SH-SY5Y (cell line): Measurements from ENCODE around the gene HHIP.

Experiments
- GATA2 ChIP-seq: IDR thresholded peaks from 2 replicates; pipeline ENCODE4 v1.6.1; 2011; ENCODE audit warnings: mild to moderate bottlenecking, low read depth, low read length
- GATA3 ChIP-seq: IDR thresholded peaks from 2 replicates; pipeline ENCODE4 v1.6.1; 2011; ENCODE audit warnings: low read depth, mild to moderate bottlenecking, low read length, moderate library complexity

Gene HHIP

GRCh38 chr4:144734522-144734921 lies 88.6 kb downstream of the HHIP start:
- TF ChIP-seq GATA2 (no peak), GATA3 (no peak)

- TF ChIP-seq GATA3 (no peak), GATA2 (no peak)
Observed at GRCh38 chr4:144738649-144739048, 92.7 kb downstream of the HHIP start.

- TF ChIP-seq GATA3 (no peak), GATA2 (no peak)
Observed at GRCh38 chr4:144739511-144740033, 93.6 kb downstream of the HHIP start.

DNA sequence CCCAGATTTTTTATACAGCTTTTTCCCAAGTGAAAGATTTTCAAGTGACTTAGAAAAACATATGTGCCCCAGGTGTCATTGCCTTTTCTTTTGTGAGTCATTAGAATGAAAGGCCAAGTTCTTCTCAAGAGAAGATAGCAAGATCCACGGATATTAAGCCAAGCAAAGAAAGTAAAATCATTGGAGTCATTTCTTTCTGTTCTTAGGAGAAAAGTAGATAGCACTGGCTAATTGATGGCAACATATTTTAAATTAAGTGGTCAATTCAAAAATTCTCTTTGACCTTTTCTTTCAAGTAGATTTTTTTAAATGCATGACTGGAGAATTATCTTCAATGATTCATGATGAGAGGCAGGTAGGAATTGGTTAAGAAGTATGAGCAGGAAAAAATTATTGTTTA lies 94.4 kb downstream of the HHIP start:
- TF ChIP-seq GATA3 (no peak), GATA2 (no peak)

GRCh38 chr4:144748814-144749555 lies 103.0 kb downstream of the HHIP start:
- no peak for TF ChIP-seq GATA3
- TF ChIP-seq GATA2, result no peak

DNA sequence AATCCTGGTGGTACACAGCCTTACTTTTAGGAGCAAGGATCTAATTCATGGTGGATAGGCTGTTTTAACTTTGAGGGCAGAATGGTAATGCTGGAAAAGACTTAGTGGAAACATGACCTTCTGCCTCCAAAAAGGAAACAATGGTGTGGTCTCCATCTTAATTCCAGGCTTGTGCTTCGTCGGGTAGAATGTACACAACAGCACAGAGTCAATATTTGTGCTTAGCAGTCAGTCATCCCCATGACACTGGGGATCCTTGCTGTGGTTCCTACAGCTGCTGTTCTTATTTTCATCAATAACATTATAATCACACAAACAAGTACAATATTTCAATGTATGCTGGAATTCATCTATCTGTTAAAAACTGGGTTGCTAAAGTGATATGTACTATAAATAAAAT lies 104.4 kb downstream of the HHIP start:
- TF ChIP-seq GATA2 (no peak), GATA3 (no peak)

GRCh38 chr4:144754562-144755410 lies 108.8 kb downstream of the HHIP start:
- TF ChIP-seq GATA3 (no peak), GATA2 (no peak)

DNA sequence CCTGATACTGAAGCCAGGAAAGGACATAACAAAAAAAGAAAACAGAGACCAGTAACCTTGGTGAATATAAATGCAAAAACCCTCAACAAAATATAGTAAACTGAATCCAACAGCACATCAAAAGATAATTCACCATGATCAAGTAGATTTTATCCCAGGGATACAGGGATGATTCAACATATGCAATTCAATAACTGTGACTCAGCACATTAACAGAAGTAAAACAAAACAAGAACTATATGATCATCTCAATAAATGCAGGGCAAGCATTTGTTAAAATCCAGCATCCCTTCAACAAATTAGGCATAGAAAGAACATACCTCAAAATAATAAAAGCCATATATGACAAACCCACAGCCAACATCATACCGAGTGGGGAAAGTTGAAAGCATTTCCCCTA lies 112.0 kb downstream of the HHIP start:
- TF ChIP-seq GATA2 (no peak), GATA3 (no peak)

- no peak for TF ChIP-seq GATA2
- TF ChIP-seq GATA3, result no peak
Observed at GRCh38 chr4:144778364-144778763, 132.4 kb downstream of the HHIP start.

DNA sequence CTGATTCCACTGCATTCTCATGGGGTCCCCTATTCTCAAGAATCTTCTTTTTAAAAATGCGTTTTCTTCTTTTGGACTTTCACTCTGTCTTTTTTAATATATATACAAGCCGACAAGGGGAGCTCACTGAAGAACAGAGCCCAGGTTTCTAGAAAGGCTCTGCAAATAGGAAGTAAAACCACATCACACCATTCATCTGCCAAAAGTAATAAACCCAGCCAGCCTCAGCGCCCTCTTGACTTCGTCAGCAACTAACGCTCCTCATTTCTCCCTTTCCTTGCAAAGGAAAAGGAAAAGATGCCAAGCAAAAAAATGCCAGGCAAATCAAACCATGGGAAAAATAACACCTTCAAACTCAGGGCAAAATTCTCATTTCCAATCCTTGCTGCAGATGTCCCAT lies 136.4 kb downstream of the HHIP start:
- TF ChIP-seq GATA2, result no peak
- no peak for TF ChIP-seq GATA3

DNA sequence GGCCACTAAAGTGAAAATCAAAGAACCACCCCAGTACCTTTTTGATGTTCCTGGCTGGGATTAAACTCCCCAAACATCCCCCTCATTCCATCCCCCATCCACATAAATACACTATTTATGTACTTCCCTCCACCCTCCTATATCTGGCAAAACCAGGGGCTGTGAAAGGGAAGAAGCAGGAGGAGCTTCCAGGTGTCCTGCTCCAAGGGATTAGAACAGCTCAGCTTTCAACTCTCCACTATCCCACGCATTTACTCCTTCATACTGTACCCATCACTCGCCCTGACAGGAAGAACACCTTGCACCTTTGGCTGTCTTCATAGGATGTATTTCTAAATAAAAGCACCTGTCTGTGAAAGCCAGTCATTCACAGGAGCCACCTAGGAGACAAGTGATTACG lies 140.0 kb downstream of the HHIP start:
- TF ChIP-seq GATA2 (no peak), GATA3 (no peak)

GRCh38 chr4:144787365-144788258 lies 141.7 kb downstream of the HHIP start:
- no peak for TF ChIP-seq GATA3
- no peak for TF ChIP-seq GATA2

GRCh38 chr4:144788469-144788868 lies 142.5 kb downstream of the HHIP start:
- TF ChIP-seq GATA2 (no peak), GATA3 (no peak)
